Left ventricle myocardium inferior (tissue), 1 donor: ENCODE results near the gene ZNF660. TPM values are rescaled to one million over a fixed set of nuclear protein-coding genes. Genes with fewer than 3 reads are reported as not detected.
"Not testable (repeated sequence)": the region's sequence is repeated elsewhere in the genome, so short reads cannot be mapped to it uniquely, and the experiment has no call there.

ENCODE experiments used
- DNase-seq: peaks from one replicate; pipeline ENCODE4 v3.0.0-alpha.2; 2020
- H3K27ac ChIP-seq: fragments of 200-600 bp; replicated peaks from 2 replicates; pipeline ENCODE4 v1.8.0; 2021
- H3K27me3 ChIP-seq: fragments of 200-600 bp; 2 replicates; pipeline ENCODE4 v1.8.0; 2021; ENCODE audit warnings: low read depth
- H3K36me3 ChIP-seq: fragments of 200-600 bp; 2 replicates; pipeline ENCODE4 v1.8.0; 2021
- H3K4me1 ChIP-seq: fragments of 200-600 bp; 2 replicates; pipeline ENCODE4 v1.8.0; 2021
- H3K4me3 ChIP-seq: fragments of 200-600 bp; 2 replicates; pipeline ENCODE4 v1.8.0; 2021; ENCODE audit warnings: mild to moderate bottlenecking, moderate library complexity
- H3K9me3 ChIP-seq: fragments of 200-600 bp; replicated peaks from 2 replicates; pipeline ENCODE4 v1.8.0; 2021
- CTCF ChIP-seq: fragments of 200-600 bp; IDR thresholded peaks from 2 replicates; pipeline ENCODE4 v1.8.0; 2021; ENCODE audit warnings: antibody characterized with exemption, mild to moderate bottlenecking, borderline replicate concordance
- intact Hi-C: fragments of 100-400 bp; cut with micrococcal nuclease; formaldehyde crosslinking; loops from one replicate; pipeline ENCODE4 v1.11.0; 2022
- total RNA-seq: library from RNA; stranded (reverse); fragmentation: NEBNext Ultra II Directional; extraction: Animal tissue kit (Norgen Biotek cat#: 25700); gene quantifications from one replicate; pipeline ENCODE4 v1.2.1, GENCODE V29; 2021
- donor health status: DM: no; HTN: yes; CAD: no; lungs with severe emphysema.

ZNF660 gene
- total RNA-seq, 1 donor from 2014 or later = 1.1 TPM

- not testable (repeated sequence) for DNase-seq, H3K36me3 ChIP-seq
Measured at GRCh38 chr3:44578924-44579515, 5.7 kb upstream of the ZNF660 start.

GRCh38 chr3:44579749-44580148, 5.0 kb upstream of the ZNF660 start:
- Histone ChIP-seq H3K27me3 (peaks cover 13% of the 10 kb centered on the region), H3K4me1 (peaks cover 10% of the 10 kb centered on the region)
- DNase-seq, H3K27ac ChIP-seq, intact Hi-C loops, H3K36me3 ChIP-seq, H3K4me3 ChIP-seq, H3K9me3 ChIP-seq: not testable (repeated sequence)

More at GRCh38 chr3:44578924-44579515, 5.7 kb upstream of the ZNF660 start:
- H3K4me3 ChIP-seq, H3K4me1 ChIP-seq, H3K9me3 ChIP-seq, intact Hi-C loops, H3K27ac ChIP-seq: not testable (repeated sequence)
- peaks cover 13% of the 10 kb centered on the region for H3K27me3 ChIP-seq

- H3K27ac ChIP-seq, intact Hi-C loops, DNase-seq: not testable (repeated sequence)
Measured at GRCh38 chr3:44580971-44581370, 3.8 kb upstream of the ZNF660 start.

GRCh38 chr3:44596621-44597020, 11.9 kb downstream of the ZNF660 start:
- Histone ChIP-seq H3K9me3 (peaks cover 69% of the 10 kb centered on the region), H3K27me3 (no peaks in the 10 kb centered on the region), H3K4me1 (no peaks in the 10 kb centered on the region), H3K36me3 (peaks cover 79% of the 10 kb centered on the region), H3K27ac (no peak overlapping the region), H3K4me3 (no peak overlapping the region)
- TF ChIP-seq CTCF = no peak
- intact Hi-C loops = no loop called here
- DNase-seq = no peak

More at GRCh38 chr3:44580971-44581370, 3.8 kb upstream of the ZNF660 start:
- H3K4me1 ChIP-seq = peaks cover 21% of the 10 kb centered on the region
- H3K9me3 ChIP-seq, H3K36me3 ChIP-seq, H3K4me3 ChIP-seq: not testable (repeated sequence)
- H3K27me3 ChIP-seq = peaks cover 13% of the 10 kb centered on the region

- no peak for DNase-seq
- no peak overlapping the region for H3K27ac ChIP-seq
- H3K4me1 ChIP-seq = no peaks in the 10 kb centered on the region
- intact Hi-C loops = no loop called here
- H3K27me3 ChIP-seq = no peaks in the 10 kb centered on the region
- no peak for TF ChIP-seq CTCF
- peaks cover 28% of the 10 kb centered on the region for H3K36me3 ChIP-seq
- H3K9me3 ChIP-seq = peaks cover 32% of the 10 kb centered on the region
- H3K4me3 ChIP-seq = no peak overlapping the region
Measured at GRCh38 chr3:44601749-44602148, 17.0 kb downstream of the ZNF660 start.

GRCh38 chr3:44612678-44613077, 27.9 kb downstream of the ZNF660 start:
- DNase-seq = no peak
- no peak overlapping the region for H3K4me3 ChIP-seq
- H3K27me3 ChIP-seq = no peaks in the 10 kb centered on the region
- no peaks in the 10 kb centered on the region for H3K4me1 ChIP-seq
- no peak for TF ChIP-seq CTCF
- intact Hi-C loops = no loop called here
- peaks cover 11% of the 10 kb centered on the region for H3K36me3 ChIP-seq
- no peak overlapping the region for H3K27ac ChIP-seq
- H3K9me3 ChIP-seq = peaks cover 4% of the 10 kb centered on the region

- peaks cover 48% of the 10 kb centered on the region for H3K4me1 ChIP-seq
- peak within 1 kb of the TSS; percentile 92 for H3K27ac ChIP-seq
- peaks cover 8% of the 10 kb centered on the region for H3K36me3 ChIP-seq
- intact Hi-C loops = no loop called here
- peak; percentile 86 for DNase-seq
- H3K27me3 ChIP-seq = no peaks in the 10 kb centered on the region
- peak; percentile 32 for TF ChIP-seq CTCF
- H3K9me3 ChIP-seq = no peaks in the 10 kb centered on the region
- peak within 1 kb of the TSS; percentile 81 for H3K4me3 ChIP-seq
Measured at GRCh38 chr3:44624749-44625480, 40.2 kb downstream of the ZNF660 start, which contains the start of gene ZNF197. Gene ZNF197 (plus strand): TSS chr3:44625036. CDS start chr3:44629155, 4,119 bp downstream.
